ENCODE results near the gene GRAMD1B. TPM values are rescaled to one million over a fixed set of nuclear protein-coding genes. Genes with fewer than 3 reads are reported as not detected.
"Not testable (repeated sequence)": the region's sequence is repeated elsewhere in the genome, so short reads cannot be mapped to it uniquely, and the experiment has no call there.

GRAMD1B gene
- total RNA-seq, 1 experiment from 2014 or later, result 4.2 TPM

DNA sequence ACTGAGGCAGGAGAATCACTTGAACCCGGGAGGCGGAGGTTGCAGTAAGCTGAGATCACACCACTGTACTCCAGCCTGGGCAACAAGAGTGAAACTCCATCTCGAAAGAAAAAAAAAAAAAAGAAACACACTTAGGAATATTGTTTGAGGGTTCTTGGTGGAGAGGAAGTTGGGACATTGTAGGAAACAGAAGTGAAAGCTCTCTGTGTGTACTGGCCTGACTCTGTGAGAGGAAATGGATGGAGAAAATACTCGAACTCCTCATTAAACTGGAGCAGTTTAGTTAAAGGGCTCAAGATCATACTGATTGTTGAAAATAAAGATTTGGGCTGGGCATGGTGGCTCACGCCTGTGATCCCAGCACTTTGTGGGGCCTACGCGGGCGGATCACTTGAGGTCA, 35.6 kb downstream of the GRAMD1B start:
- DNase-seq (ENCODE audit: low read depth); in situ Hi-C loops (cut with HindIII; ENCODE audit: low pct_unique_long_range_greater_than_20kb, low sequenced_read_pairs): not testable (repeated sequence)

- DNase-seq (ENCODE audit: low read depth); in situ Hi-C loops (cut with HindIII; ENCODE audit: low pct_unique_long_range_greater_than_20kb, low sequenced_read_pairs): not testable (repeated sequence)
Measured at GRCh38 chr11:123466172-123466571, 36.1 kb downstream of the GRAMD1B start.

DNA sequence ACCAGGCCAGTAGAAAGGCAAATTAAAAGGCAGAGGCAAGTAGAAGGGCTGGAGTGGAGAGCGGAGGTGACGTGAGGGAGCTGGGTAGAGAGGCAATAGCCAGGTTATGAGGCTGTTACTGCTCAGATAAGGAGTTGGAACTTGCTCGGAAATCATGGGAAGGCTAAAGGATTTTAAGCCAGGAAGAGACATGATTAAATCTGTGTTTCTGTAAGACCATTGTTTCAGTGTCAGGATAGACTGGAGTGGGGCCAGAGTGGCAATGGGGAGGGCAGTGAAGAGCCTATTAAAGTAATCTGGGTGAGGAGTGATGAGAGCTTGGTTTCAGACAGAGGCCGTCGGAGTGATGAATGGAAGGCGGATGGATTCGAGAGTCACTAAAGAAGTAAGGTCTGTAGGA, 39.0 kb downstream of the GRAMD1B start:
- in situ Hi-C loops (cut with HindIII; ENCODE audit: low pct_unique_long_range_greater_than_20kb, low sequenced_read_pairs), result no loop called here
- no peak for DNase-seq (ENCODE audit: low read depth)

GRCh38 chr11:123469586-123469985, 39.5 kb downstream of the GRAMD1B start:
- in situ Hi-C loops (cut with HindIII; ENCODE audit: low pct_unique_long_range_greater_than_20kb, low sequenced_read_pairs), result no loop called here

DNA sequence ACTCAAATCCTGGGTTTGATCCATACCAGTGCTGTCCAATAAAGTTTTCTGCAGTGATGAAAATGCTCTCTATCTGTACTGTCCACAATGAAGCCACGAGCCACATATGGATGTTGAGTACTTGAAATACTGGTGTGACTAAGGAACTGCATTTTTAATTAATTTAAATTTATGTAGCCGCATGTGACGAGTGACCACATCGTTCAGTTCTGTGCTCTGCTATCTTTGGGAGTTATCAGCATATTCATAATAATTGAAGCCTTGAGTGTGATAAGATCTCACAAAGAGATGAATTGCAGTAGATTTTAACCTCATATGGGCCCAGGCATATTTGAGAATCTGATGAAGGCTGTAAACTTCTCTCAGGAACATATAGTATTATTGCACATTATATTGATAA, 40.8 kb downstream of the GRAMD1B start:
- DNase-seq (ENCODE audit: low read depth), result no peak

More at GRCh38 chr11:123469586-123469985, 39.5 kb downstream of the GRAMD1B start:
- DNase-seq (ENCODE audit: low read depth), result no peak

GRCh38 chr11:123472236-123472935, 42.3 kb downstream of the GRAMD1B start:
- DNase-seq (ENCODE audit: low read depth), result no peak
- in situ Hi-C loops (cut with HindIII; ENCODE audit: low pct_unique_long_range_greater_than_20kb, low sequenced_read_pairs), result no loop called here

More for the DNA sequence above, 40.8 kb downstream of the GRAMD1B start:
- in situ Hi-C loops (cut with HindIII; ENCODE audit: low pct_unique_long_range_greater_than_20kb, low sequenced_read_pairs), result no loop called here

DNA sequence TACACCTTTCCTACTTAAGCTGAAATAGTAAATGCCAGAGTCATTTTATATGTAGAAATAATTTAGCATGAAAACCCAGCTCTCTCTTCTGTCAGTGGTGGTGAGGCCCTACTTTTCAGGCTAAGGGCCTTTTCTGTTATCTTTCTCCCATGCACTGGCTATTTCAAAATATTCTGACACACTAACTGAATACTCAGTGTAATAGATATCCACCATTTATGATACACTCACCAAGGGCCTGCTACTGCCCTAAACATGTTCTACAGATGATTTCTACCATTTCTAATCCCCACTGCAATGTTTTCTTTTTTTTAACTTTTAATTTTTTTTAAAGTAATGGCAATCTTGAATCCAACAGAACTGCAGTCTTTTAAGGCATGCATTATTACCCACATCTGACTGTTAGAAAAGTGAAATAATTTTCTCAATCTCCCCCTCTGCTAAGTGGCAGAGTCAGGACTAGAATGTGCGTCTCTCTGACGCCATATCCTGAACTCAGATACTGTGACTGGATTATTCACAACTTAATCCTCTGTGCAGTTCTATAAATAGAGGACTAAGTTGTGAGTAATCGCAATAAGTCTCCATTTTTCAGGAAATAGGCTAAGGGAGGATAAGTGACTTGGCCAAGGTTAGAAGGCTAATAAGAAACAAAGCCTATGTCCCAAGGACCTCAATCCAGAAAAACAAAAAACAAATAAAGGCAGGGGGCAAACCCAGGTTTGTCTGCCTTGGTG, 44.0 kb downstream of the GRAMD1B start:
- in situ Hi-C loops (cut with HindIII; ENCODE audit: low pct_unique_long_range_greater_than_20kb, low sequenced_read_pairs), result no loop called here
- DNase-seq (ENCODE audit: low read depth), result no peak

DNA sequence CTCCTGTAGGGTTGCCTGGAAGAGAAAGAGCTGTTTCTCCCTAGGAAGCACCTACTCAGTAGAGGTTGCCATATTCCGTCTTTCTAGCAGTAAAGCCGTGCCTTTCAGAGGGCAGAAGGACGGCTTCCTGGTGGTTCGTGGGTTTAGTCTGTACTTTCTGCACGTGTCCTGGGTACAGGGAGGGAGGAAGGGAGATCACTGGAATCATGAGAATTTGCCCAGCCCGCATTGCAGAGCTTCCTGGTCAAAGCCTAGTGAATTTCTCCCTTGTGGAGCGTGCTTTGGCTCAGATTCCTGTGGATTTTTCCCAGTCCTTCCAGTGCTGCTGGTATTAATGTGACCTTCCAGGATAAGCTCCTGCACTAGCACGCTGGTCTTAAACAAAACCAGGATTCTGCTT, 44.9 kb downstream of the GRAMD1B start:
- in situ Hi-C loops (cut with HindIII; ENCODE audit: low pct_unique_long_range_greater_than_20kb, low sequenced_read_pairs), result no loop called here
- no peak for DNase-seq (ENCODE audit: low read depth)

- in situ Hi-C loops (cut with HindIII; ENCODE audit: low pct_unique_long_range_greater_than_20kb, low sequenced_read_pairs), result no loop called here
- DNase-seq (ENCODE audit: low read depth), result no peak
Measured at GRCh38 chr11:123475469-123475868, 45.4 kb downstream of the GRAMD1B start.

- in situ Hi-C loops (cut with HindIII; ENCODE audit: low pct_unique_long_range_greater_than_20kb, low sequenced_read_pairs), result no loop called here
- DNase-seq (ENCODE audit: low read depth), result no peak
Measured at GRCh38 chr11:123477205-123477907, 47.3 kb downstream of the GRAMD1B start.

- peak; percentile 59 for DNase-seq (ENCODE audit: low read depth)
- in situ Hi-C loops (cut with HindIII; ENCODE audit: low pct_unique_long_range_greater_than_20kb, low sequenced_read_pairs), result no loop called here
Measured at GRCh38 chr11:123478352-123478987, 48.4 kb downstream of the GRAMD1B start.

DNA sequence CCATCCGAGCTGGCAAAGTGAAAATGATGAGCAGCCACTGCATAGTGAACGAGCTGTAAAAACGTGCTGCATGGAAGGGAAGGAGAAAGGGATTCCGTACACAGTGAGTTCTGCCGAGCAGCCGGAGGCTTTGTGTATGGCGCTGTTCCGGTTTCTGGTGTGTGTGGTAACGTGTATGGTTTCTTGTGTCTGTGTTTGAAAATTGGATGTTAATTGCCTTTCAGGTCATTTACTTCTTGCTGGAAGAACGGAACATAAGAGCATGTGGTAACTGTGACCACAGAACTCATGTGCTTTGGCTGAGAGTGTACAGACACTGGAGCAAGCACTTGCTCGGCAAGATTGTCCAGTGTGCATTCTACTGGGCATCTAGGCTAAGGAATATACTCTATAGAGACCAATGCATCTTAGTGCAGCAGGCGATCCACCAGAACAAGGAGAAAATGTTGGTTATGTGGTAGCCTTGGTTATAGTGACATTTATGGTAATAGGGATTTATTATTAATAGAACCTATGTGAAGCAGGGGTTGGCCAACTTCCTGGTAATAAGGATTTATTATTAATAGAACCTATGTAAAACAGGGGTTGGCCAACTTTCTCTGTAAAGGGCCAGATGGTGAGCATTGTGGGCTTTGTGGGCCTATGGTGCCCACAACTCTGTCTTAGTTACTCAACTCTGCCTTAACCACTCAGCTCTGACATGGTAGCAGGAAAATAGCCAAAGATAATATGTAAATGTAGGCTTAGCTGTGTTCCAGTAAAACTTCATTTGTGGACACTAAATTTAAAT, 49.2 kb downstream of the GRAMD1B start:
- in situ Hi-C loops (cut with HindIII; ENCODE audit: low pct_unique_long_range_greater_than_20kb, low sequenced_read_pairs), result no loop called here
- no peak for DNase-seq (ENCODE audit: low read depth)

DNA sequence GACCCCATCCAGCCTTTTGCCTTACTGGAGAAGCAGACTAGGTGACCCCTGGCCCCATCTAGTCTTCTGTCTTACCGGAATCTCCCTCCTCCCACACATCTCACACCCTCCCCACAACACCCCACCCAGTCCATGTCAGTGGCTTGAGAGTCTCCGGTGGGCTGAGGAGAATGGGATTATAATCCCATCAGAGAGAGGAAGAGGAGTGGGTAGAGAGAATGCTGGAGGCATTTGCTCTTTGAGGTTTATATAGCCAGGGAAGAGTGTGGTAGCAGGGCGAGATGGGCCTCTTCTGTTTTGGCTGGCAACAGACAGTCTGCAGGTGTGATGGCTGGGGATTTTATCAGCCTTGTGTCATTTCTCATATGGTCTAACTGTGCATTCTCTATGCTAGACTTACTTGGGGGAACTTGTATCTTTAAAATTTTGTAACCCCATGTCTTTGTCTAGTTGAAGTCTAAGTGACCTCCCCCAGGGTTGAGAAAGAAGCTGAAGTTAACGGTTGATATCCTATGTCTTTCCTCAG, 50.3 kb downstream of the GRAMD1B start:
- no peak for DNase-seq (ENCODE audit: low read depth)
- in situ Hi-C loops (cut with HindIII; ENCODE audit: low pct_unique_long_range_greater_than_20kb, low sequenced_read_pairs), result no loop called here

- in situ Hi-C loops (cut with HindIII; ENCODE audit: low pct_unique_long_range_greater_than_20kb, low sequenced_read_pairs), result no loop called here
- DNase-seq (ENCODE audit: low read depth), result no peak
Measured at GRCh38 chr11:123480882-123481281, 50.8 kb downstream of the GRAMD1B start.

DNA sequence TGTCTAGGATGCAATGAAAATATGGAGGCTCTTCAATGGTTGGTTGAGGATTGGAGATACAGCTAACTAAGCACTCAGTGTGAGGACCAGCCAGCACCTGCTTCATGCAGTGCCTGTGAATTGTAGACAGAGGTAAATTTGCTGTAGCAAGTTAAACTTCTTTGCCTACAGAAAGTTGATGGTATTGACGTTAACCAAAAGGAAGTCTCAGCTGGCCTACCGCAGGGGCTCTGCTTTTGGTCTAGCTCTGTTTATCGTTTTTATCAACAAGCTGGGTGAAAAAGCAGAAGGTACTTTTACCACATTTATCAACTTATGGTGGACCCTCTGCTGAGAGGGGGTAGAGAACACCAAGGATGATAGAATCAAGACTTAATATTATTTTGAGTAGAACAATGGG, 51.6 kb downstream of the GRAMD1B start:
- DNase-seq (ENCODE audit: low read depth), result no peak
- in situ Hi-C loops (cut with HindIII; ENCODE audit: low pct_unique_long_range_greater_than_20kb, low sequenced_read_pairs), result no loop called here

- in situ Hi-C loops (cut with HindIII; ENCODE audit: low pct_unique_long_range_greater_than_20kb, low sequenced_read_pairs), result no loop called here
- no peak for DNase-seq (ENCODE audit: low read depth)
Measured at GRCh38 chr11:123482218-123482617, 52.1 kb downstream of the GRAMD1B start.

DNA sequence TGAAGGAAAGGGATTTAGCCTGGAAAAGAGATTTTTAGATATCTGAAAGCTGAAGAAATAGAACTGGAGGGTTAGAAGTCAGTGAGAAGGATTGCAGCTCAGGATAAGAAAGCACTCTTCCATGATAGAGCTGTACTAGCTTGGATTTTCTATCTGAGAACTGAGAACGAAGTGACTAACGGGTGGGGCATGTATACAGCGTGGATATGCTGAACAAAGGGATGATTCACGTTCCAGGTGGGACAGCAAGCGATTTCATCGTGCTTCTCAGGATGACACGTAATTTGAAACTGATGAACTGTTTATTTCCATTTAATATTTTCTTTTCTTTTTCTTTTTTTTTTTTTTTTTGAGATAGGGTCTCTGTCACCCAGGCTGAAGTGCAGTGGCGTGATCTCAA, 53.0 kb downstream of the GRAMD1B start:
- in situ Hi-C loops (cut with HindIII; ENCODE audit: low pct_unique_long_range_greater_than_20kb, low sequenced_read_pairs), result no loop called here
- DNase-seq (ENCODE audit: low read depth), result peak; percentile 36

DNA sequence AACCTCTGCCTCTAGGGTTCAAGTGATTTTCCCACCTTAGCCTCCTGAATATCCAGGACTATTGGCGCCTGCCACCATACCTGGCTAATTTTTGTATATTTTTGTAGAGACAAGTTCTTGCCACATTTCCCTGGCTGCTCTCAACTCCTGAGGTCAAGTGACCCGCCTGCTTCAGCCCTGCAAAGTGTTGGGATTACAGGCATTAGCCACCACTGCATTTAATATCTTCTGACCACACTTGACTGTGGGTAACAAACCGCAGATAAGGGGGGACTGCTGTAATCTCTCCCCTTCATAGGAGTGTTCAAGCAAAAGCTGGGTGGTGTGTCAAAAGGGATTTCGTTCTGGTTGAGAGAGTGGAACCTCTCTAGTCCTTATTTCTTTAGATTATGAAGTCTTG, 53.4 kb downstream of the GRAMD1B start:
- in situ Hi-C loops (cut with HindIII; ENCODE audit: low pct_unique_long_range_greater_than_20kb, low sequenced_read_pairs), result no loop called here
- peak; percentile 18 for DNase-seq (ENCODE audit: low read depth)

Data from Caki2 (cell line).